Measurements from ENCODE around the gene UGT1A3. TPM values are rescaled to one million over a fixed set of nuclear protein-coding genes. Genes with fewer than 3 reads are reported as not detected.

The UGT1A3 gene
- total and polyA plus RNA-seq, 8 donors, result not detected

GRCh38 chr2:233772583-233772982 is 43.7 kb downstream of the UGT1A3 start:
- no peak for TF ChIP-seq CTCF (IDR thresholded peaks at IDR 0.05)
- DNase-seq (no peak), ATAC-seq (no peak), FAIRE-seq (no peak)
- WGBS, 2 donors, result 46 to 47% methylated on average over 5 of the region's 5 CpGs
- Histone ChIP-seq H3K36me3 (no peaks in the 10 kb centered on the region), H3K27ac (no peak overlapping the region), H3K27me3 (no peaks in the 10 kb centered on the region), H3K9me3 (no peaks in the 10 kb centered on the region), H3K4me1 (no peaks in the 10 kb centered on the region), H3K4me3 (no peak overlapping the region)
- intact Hi-C loops (cut with DNase I), result no loop called here

- no peak for TF ChIP-seq CTCF (IDR thresholded peaks at IDR 0.05)
- WGBS, 2 donors, result 77 to 85% methylated on average over 5 of the region's 5 CpGs
Observed at GRCh38 chr2:233773854-233774253, 45.0 kb downstream of the UGT1A3 start.

GRCh38 chr2:233775414-233775813 is 46.6 kb downstream of the UGT1A3 start:
- H3K27ac ChIP-seq, result no peak overlapping the region
- no peak for ATAC-seq
- intact Hi-C loops (cut with DNase I), result no loop called here
- no peaks in the 10 kb centered on the region for H3K9me3 ChIP-seq
- no peak for TF ChIP-seq CTCF (IDR thresholded peaks at IDR 0.05)
- no peak for FAIRE-seq
- no peaks in the 10 kb centered on the region for H3K36me3 ChIP-seq
- WGBS, 2 donors, result 80 to 90% methylated on average over 6 of the region's 6 CpGs
- H3K27me3 ChIP-seq, result no peaks in the 10 kb centered on the region
- H3K4me1 ChIP-seq, result no peaks in the 10 kb centered on the region
- no peak overlapping the region for H3K4me3 ChIP-seq
- DNase-seq, result no peak

More at GRCh38 chr2:233773854-233774253, 45.0 kb downstream of the UGT1A3 start:
- Histone ChIP-seq H3K27me3 (no peaks in the 10 kb centered on the region), H3K9me3 (no peaks in the 10 kb centered on the region), H3K36me3 (no peaks in the 10 kb centered on the region), H3K27ac (no peak overlapping the region), H3K4me1 (no peaks in the 10 kb centered on the region), H3K4me3 (no peak overlapping the region)
- FAIRE-seq (no peak), DNase-seq (no peak), ATAC-seq (no peak)
- intact Hi-C loops (cut with DNase I), result no loop called here

GRCh38 chr2:233778030-233778429 is 49.2 kb downstream of the UGT1A3 start, which contains the start of gene MROH2A:
Gene MROH2A (plus strand): TSS chr2:233778330. CDS start chr2:233779359, 1,029 bp downstream.
- FAIRE-seq, result no peak
- TF ChIP-seq CTCF (IDR thresholded peaks at IDR 0.05), result no peak
- Histone ChIP-seq H3K9me3 (no peaks in the 10 kb centered on the region), H3K27ac (no peak within 1 kb of the TSS), H3K4me1 (no peaks in the 10 kb centered on the region), H3K27me3 (no peaks in the 10 kb centered on the region), H3K36me3 (no peaks in the 10 kb centered on the region), H3K4me3 (no peak within 1 kb of the TSS)
- WGBS, 2 donors, result 52 to 56% methylated on average over 2 of the region's 2 CpGs
- no peak for DNase-seq
- no peak for ATAC-seq
- intact Hi-C loops (cut with DNase I), result no loop called here

- H3K9me3 ChIP-seq, result no peaks in the 10 kb centered on the region
- FAIRE-seq (no peak), ATAC-seq (no peak), DNase-seq (no peak)
- H3K27ac ChIP-seq, result no peak overlapping the region
- WGBS, 2 donors, result 72 to 81% methylated on average over 4 of the region's 4 CpGs
- intact Hi-C loops (cut with DNase I), result no loop called here
- H3K36me3 ChIP-seq, result no peaks in the 10 kb centered on the region
- no peak overlapping the region for H3K4me3 ChIP-seq
- no peaks in the 10 kb centered on the region for H3K27me3 ChIP-seq
- no peaks in the 10 kb centered on the region for H3K4me1 ChIP-seq
- no peak for TF ChIP-seq CTCF (IDR thresholded peaks at IDR 0.05)
Observed at GRCh38 chr2:233779722-233780121, 50.9 kb downstream of the UGT1A3 start.

Data from pancreas (tissue), 10 donors.